ENCODE measurements around the gene SLC39A10.

DNA sequence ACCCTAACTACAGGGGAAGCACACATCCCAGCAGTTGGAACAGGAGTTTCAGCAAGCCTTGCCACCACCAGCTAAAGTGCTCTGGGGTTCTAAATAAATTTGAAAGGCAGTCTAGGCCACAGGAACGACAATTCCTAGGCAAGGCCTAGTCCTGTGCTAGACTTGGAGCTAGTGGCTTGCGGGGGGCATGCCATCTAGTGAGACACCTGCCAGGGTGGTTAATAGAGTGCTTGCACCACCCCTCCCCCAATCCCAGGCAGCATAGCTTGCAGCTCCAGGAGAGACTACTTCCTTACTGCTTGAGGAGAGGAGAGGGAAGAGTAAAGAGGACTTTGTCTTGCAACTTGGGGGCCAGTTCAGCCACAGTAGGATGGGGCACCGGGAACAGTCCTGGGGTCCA is 101.8 kb downstream of the SLC39A10 start:
- TF ChIP-seq, protein P1, sequence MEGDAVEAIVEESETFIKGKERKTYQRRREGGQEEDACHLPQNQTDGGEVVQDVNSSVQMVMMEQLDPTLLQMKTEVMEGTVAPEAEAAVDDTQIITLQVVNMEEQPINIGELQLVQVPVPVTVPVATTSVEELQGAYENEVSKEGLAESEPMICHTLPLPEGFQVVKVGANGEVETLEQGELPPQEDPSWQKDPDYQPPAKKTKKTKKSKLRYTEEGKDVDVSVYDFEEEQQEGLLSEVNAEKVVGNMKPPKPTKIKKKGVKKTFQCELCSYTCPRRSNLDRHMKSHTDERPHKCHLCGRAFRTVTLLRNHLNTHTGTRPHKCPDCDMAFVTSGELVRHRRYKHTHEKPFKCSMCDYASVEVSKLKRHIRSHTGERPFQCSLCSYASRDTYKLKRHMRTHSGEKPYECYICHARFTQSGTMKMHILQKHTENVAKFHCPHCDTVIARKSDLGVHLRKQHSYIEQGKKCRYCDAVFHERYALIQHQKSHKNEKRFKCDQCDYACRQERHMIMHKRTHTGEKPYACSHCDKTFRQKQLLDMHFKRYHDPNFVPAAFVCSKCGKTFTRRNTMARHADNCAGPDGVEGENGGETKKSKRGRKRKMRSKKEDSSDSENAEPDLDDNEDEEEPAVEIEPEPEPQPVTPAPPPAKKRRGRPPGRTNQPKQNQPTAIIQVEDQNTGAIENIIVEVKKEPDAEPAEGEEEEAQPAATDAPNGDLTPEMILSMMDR (IDR thresholded peaks at IDR 0.05), result no peak
- no peak for TF ChIP-seq POLR2A (IDR thresholded peaks at IDR 0.05)
